HCT116 (cell line): ENCODE data around the gene JUN. TPM values are rescaled to one million over a fixed set of nuclear protein-coding genes. Genes with fewer than 3 reads are reported as not detected.

Experiments used
- ATAC-seq: fragments of 200-7000 bp; cut with Tn5 transposase; 2 replicates; pipeline ENCODE4 v1.9.1; 2020; ENCODE audit warnings: mild to moderate bottlenecking, moderate library complexity
- BruUV-seq: library from RNA; stranded (reverse); fragments of 400-500 nt; replicated peaks from 2 replicates; lab custom pipeline; 2021; lab: Mats Ljungman, UMichigan
- CTCF ChIA-PET: fragments of 300-600 bp; sonication (Branson Sonifier 250); formaldehyde crosslinking; loops from one replicate; lab custom pipeline; 2021; ENCODE audit warnings: antibody characterized with exemption; lab: Charles Lee
- POLR2A ChIA-PET: fragments of 300-600, 350-600 bp; sonication (Branson Sonifier 250); formaldehyde crosslinking; loops from one replicate; lab custom pipeline; 2021; ENCODE audit warnings: antibody characterized with exemption; lab: Charles Lee
- RAD21 ChIA-PET, 2 experiments: fragments of 300-600 bp; sonication (Branson Sonifier 250); formaldehyde crosslinking; loops; one replicate each; lab custom pipeline; 2023; ENCODE audit warnings: low total read pairs in 2 of 2; ENCODE audit not compliant: uncharacterized antibody in 2 of 2, unreplicated experiment in 2 of 2, low non-redundant PET in 1 of 2; lab: Charles Lee
- DNase-seq: peaks from one replicate; pipeline ENCODE4 v3.0.0-alpha.2; 2010; ENCODE audit warnings: low read depth, low spot score
- H2AFZ ChIP-seq: fragments of 200-600 bp; shearing (Covaris generic), sonication (generic); 2 replicates; pipeline ENCODE4 v1.6.1; 2017; ENCODE audit warnings: low read depth, mixed run types, mixed read lengths, antibody characterized with exemption, low read length; ENCODE audit not compliant: poor library complexity, severe bottlenecking
- H3K27ac ChIP-seq: 2 replicates; pipeline ENCODE4 v1.5.1; 2012; ENCODE audit warnings: low read depth, low read length
- H3K27me3 ChIP-seq: fragments of 200-600 bp; sonication (generic); 2 replicates; pipeline ENCODE4 v1.6.1; 2016; ENCODE audit warnings: mixed run types, low read length, mixed read lengths; ENCODE audit not compliant: insufficient read depth
- H3K36me3 ChIP-seq, 2 experiments: fragments of 200-500 bp in 1 of 2; fragments of 200-600 bp in 1 of 2; sonication (Bioruptor generic) in 1 of 2; sonication (generic) in 1 of 2; 2 replicates each; pipeline versions ENCODE4 v1.5.1 to v1.6.1; 2014 to 2016; ENCODE audit warnings: low read length in 2 of 2, inconsistent platforms in 1 of 2, mixed read lengths in 1 of 2, mixed run types in 1 of 2; ENCODE audit not compliant: insufficient read depth in 2 of 2, control insufficient read depth in 1 of 2
- H3K4me1 ChIP-seq, 2 experiments: fragments of 200-600 bp in 1 of 2; sonication (generic) in 1 of 2; 2 replicates each; pipeline versions ENCODE4 v1.5.1 to v1.6.1; 2012 to 2017; ENCODE audit warnings: low read length in 2 of 2, inconsistent platforms in 1 of 2, mild to moderate bottlenecking in 1 of 2, mixed read lengths in 1 of 2, mixed run types in 1 of 2, moderate library complexity in 1 of 2; ENCODE audit not compliant: insufficient read depth in 2 of 2, control insufficient read depth in 1 of 2
- H3K4me2 ChIP-seq: fragments of 200-600 bp; sonication (generic); 2 replicates; pipeline ENCODE4 v1.6.1; 2017; ENCODE audit warnings: mixed run types, low read length, mixed read lengths
- H3K4me3 ChIP-seq, 2 experiments: fragments of 200-600 bp in 1 of 2; sonication (generic) in 1 of 2; replicated peaks in 1 of 2; 2 replicates each; pipeline ENCODE4 v1.5.1; 2011 to 2016; ENCODE audit warnings: low read length in 2 of 2, control low read depth in 1 of 2, low read depth in 1 of 2, mild to moderate bottlenecking in 1 of 2, mixed read lengths in 1 of 2, mixed run types in 1 of 2
- H3K79me2 ChIP-seq: fragments of 200-600 bp; sonication (generic); 2 replicates; pipeline ENCODE4 v1.6.1; 2017; ENCODE audit warnings: mild to moderate bottlenecking, mixed run types, low read length, moderate library complexity, mixed read lengths; ENCODE audit not compliant: insufficient read depth
- H3K9ac ChIP-seq: fragments of 200-600 bp; sonication (generic); 2 replicates; pipeline ENCODE4 v1.6.1; 2016; ENCODE audit warnings: low read length, mixed read lengths
- H3K9me2 ChIP-seq: fragments of 200-600 bp; sonication (generic), shearing (Covaris generic); 2 replicates; pipeline ENCODE4 v1.6.1; 2017; ENCODE audit warnings: mixed run types, mild to moderate bottlenecking, moderate library complexity; ENCODE audit not compliant: insufficient read depth
- H3K9me3 ChIP-seq, 2 experiments: fragments of 200-500 bp in 1 of 2; fragments of 200-600 bp in 1 of 2; sonication (Bioruptor generic) in 1 of 2; sonication (generic) in 1 of 2; 2 replicates each; pipeline ENCODE4 v1.6.1; 2014 to 2017; ENCODE audit warnings: low read length in 2 of 2, mixed read lengths in 2 of 2, inconsistent platforms in 1 of 2, low read depth in 1 of 2, mild to moderate bottlenecking in 1 of 2, mixed run types in 1 of 2, moderate library complexity in 1 of 2; ENCODE audit not compliant: control insufficient read depth in 1 of 2, insufficient read depth in 1 of 2
- H4K20me1 ChIP-seq: fragments of 200-600 bp; sonication (generic), shearing (Covaris generic); 2 replicates; pipeline ENCODE4 v1.6.1; 2017; ENCODE audit warnings: mixed run types, mild to moderate bottlenecking, moderate library complexity; ENCODE audit not compliant: insufficient read depth
- CEBPB ChIP-seq: IDR thresholded peaks from 2 replicates; pipeline ENCODE4 v1.6.1; 2012; ENCODE audit warnings: low read depth
- ELF1 ChIP-seq: IDR thresholded peaks from 2 replicates; pipeline ENCODE4 v1.6.1; 2012; ENCODE audit warnings: low read depth, borderline replicate concordance
- JUND ChIP-seq: IDR thresholded peaks from 2 replicates; pipeline ENCODE4 v1.6.1; 2012
- POLR2A ChIP-seq: IDR thresholded peaks from 2 replicates; pipeline ENCODE4 v1.7.0; 2011; ENCODE audit warnings: borderline replicate concordance; ENCODE audit not compliant: insufficient read depth, insufficient read length; ENCODE audit errors: extremely low read depth
- POLR2AphosphoS5 ChIP-seq: IDR thresholded peaks from 2 replicates; pipeline ENCODE4 v1.6.1; 2011; ENCODE audit warnings: mild to moderate bottlenecking, low read depth, low read length, moderate library complexity
- SIN3A ChIP-seq: IDR thresholded peaks from 2 replicates; pipeline ENCODE4 v1.6.1; 2012; ENCODE audit warnings: low read depth
- SP1 ChIP-seq: IDR thresholded peaks from 2 replicates; pipeline ENCODE4 v1.6.1; 2012; ENCODE audit warnings: low read depth
- SRF ChIP-seq: IDR thresholded peaks from 2 replicates; pipeline ENCODE4 v1.6.1; 2012; ENCODE audit warnings: low read depth
- TCF7L2 ChIP-seq: IDR thresholded peaks from 2 replicates; pipeline ENCODE4 v1.7.0; 2011; ENCODE audit warnings: borderline replicate concordance, inconsistent platforms; ENCODE audit not compliant: insufficient read depth, insufficient read length; ENCODE audit errors: extremely low read depth
- YY1 ChIP-seq: IDR thresholded peaks from 2 replicates; pipeline ENCODE4 v1.6.1; 2011; ENCODE audit warnings: low read length, low read depth, moderate library complexity, mild to moderate bottlenecking; ENCODE audit not compliant: insufficient replicate concordance; ENCODE audit errors: extremely low read depth
- ZBTB33 ChIP-seq: IDR thresholded peaks from 2 replicates; pipeline ENCODE4 v1.6.1; 2011; ENCODE audit warnings: mild to moderate bottlenecking, low read length, moderate library complexity; ENCODE audit not compliant: insufficient replicate concordance; ENCODE audit errors: extremely low read depth
- ZNF274 ChIP-seq: fragments of 200-500 bp; sonication (Bioruptor generic); IDR thresholded peaks from 2 replicates; pipeline ENCODE4 v1.6.1; 2014; ENCODE audit warnings: mild to moderate bottlenecking, low read depth, low read length, inconsistent platforms
- intact Hi-C: fragments of 100-400 bp; cut with micrococcal nuclease; formaldehyde crosslinking; loops from 2 replicates; pipeline ENCODE4 v1.10.0; 2022
- total RNA-seq: library from RNA; stranded (reverse); gene quantifications from one replicate; pipeline ENCODE4 v1.2.1, GENCODE V29; 2021; ENCODE audit not compliant: unreplicated experiment
- TF ChIP-seq, protein P1 (sequence below): IDR thresholded peaks from 2 replicates; pipeline ENCODE4 v1.6.1; 2012; ENCODE audit warnings: low read depth

The JUN gene
- total RNA-seq, 1 experiment from 2014 or later = 18.7 TPM

GRCh38 chr1:58808077-58808476, 24.2 kb upstream of the JUN start:
- ChIA-PET POLR2A (no interaction called here), CTCF (no interaction called here), RAD21 (no interaction called here)
- ATAC-seq (no peak), DNase-seq (no peak)
- no peaks in the 10 kb centered on the region for H4K20me1 ChIP-seq
- no peaks in the 10 kb centered on the region for H3K9me3 ChIP-seq
- H3K4me2 ChIP-seq = no peak overlapping the region
- H3K4me3 ChIP-seq = no peak overlapping the region
- H3K36me3 ChIP-seq = no peaks in the 10 kb centered on the region
- TF ChIP-seq ZNF274 (no peak), SP1 (no peak), POLR2A (no peak), POLR2AphosphoS5 (no peak), ZBTB33 (no peak), JUND (no peak), CEBPB (no peak), YY1 (no peak), ELF1 (no peak), SRF (no peak), SIN3A (no peak), TCF7L2 (no peak)
- TF ChIP-seq, protein P1, sequence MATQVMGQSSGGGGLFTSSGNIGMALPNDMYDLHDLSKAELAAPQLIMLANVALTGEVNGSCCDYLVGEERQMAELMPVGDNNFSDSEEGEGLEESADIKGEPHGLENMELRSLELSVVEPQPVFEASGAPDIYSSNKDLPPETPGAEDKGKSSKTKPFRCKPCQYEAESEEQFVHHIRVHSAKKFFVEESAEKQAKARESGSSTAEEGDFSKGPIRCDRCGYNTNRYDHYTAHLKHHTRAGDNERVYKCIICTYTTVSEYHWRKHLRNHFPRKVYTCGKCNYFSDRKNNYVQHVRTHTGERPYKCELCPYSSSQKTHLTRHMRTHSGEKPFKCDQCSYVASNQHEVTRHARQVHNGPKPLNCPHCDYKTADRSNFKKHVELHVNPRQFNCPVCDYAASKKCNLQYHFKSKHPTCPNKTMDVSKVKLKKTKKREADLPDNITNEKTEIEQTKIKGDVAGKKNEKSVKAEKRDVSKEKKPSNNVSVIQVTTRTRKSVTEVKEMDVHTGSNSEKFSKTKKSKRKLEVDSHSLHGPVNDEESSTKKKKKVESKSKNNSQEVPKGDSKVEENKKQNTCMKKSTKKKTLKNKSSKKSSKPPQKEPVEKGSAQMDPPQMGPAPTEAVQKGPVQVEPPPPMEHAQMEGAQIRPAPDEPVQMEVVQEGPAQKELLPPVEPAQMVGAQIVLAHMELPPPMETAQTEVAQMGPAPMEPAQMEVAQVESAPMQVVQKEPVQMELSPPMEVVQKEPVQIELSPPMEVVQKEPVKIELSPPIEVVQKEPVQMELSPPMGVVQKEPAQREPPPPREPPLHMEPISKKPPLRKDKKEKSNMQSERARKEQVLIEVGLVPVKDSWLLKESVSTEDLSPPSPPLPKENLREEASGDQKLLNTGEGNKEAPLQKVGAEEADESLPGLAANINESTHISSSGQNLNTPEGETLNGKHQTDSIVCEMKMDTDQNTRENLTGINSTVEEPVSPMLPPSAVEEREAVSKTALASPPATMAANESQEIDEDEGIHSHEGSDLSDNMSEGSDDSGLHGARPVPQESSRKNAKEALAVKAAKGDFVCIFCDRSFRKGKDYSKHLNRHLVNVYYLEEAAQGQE = no peak
- no peaks in the 10 kb centered on the region for H3K79me2 ChIP-seq
- no TSS peak for BruUV-seq
- H2AFZ ChIP-seq = no peak overlapping the region
- H3K9me2 ChIP-seq = no peaks in the 10 kb centered on the region
- H3K9ac ChIP-seq = no peak overlapping the region
- intact Hi-C loops = no loop called here
- H3K27ac ChIP-seq = no peak overlapping the region
- H3K4me1 ChIP-seq = peaks cover 3 to 12% of the 10 kb centered on the region in 2 experiments; a peak in 3 of 4 replicates
- H3K27me3 ChIP-seq = no peaks in the 10 kb centered on the region
